MCF 10A (cell line): ENCODE results near the gene WDCP. TPM values are rescaled to one million over a fixed set of nuclear protein-coding genes. Genes with fewer than 3 reads are reported as not detected.

Experiments used
- BruUV-seq: library from RNA; stranded (reverse); fragments of 400-500 nt; replicated peaks from 2 replicates; lab custom pipeline; 2021; lab: Mats Ljungman, UMichigan
- CTCF ChIA-PET: fragments of 300-600 bp; sonication (Branson Sonifier 250); formaldehyde crosslinking; extraction: SDS; loops from one replicate; lab custom pipeline; 2021; ENCODE audit warnings: antibody characterized with exemption, inconsistent platforms; lab: Yijun Ruan, JAX
- POLR2A ChIA-PET: fragments of 300-600, 350-650 bp; sonication (Branson Sonifier 250); formaldehyde crosslinking; extraction: SDS; loops from one replicate; lab custom pipeline; 2020; ENCODE audit warnings: antibody characterized with exemption, inconsistent platforms; lab: Yijun Ruan, JAX
- DNase-seq: peaks from one replicate; pipeline ENCODE4 v3.0.0-alpha.2; 2018; ENCODE audit not compliant: unreplicated experiment
- H3K27ac Mint-ChIP-seq: one replicate; pipeline ENCODE4 v1.8.0; 2022; ENCODE audit warnings: mild to moderate bottlenecking, low read depth, mixed read lengths; ENCODE audit not compliant: unreplicated experiment
- H3K27me3 Mint-ChIP-seq: one replicate; pipeline ENCODE4 v1.8.0; 2022; ENCODE audit warnings: mixed read lengths; ENCODE audit not compliant: insufficient read depth, unreplicated experiment
- H3K36me3 Mint-ChIP-seq: one replicate; pipeline ENCODE4 v1.8.0; 2022; ENCODE audit warnings: mild to moderate bottlenecking, moderate library complexity, mixed read lengths; ENCODE audit not compliant: insufficient read depth, unreplicated experiment
- H3K4me1 Mint-ChIP-seq: one replicate; pipeline ENCODE4 v1.8.0; 2022; ENCODE audit warnings: mixed read lengths; ENCODE audit not compliant: insufficient read depth, unreplicated experiment
- H3K4me3 Mint-ChIP-seq: one replicate; pipeline ENCODE4 v1.8.0; 2022; ENCODE audit warnings: mild to moderate bottlenecking, moderate library complexity, mixed read lengths; ENCODE audit not compliant: unreplicated experiment
- H3K9me3 Mint-ChIP-seq: one replicate; pipeline ENCODE4 v1.8.0; 2022; ENCODE audit warnings: mixed read lengths; ENCODE audit not compliant: unreplicated experiment
- CTCF ChIP-seq: fragments of 200-600 bp; IDR thresholded peaks from one replicate; pipeline ENCODE4 v1.8.0; 2022; ENCODE audit warnings: antibody characterized with exemption, mild to moderate bottlenecking; ENCODE audit not compliant: unreplicated experiment
- intact Hi-C: fragments of 100-400 bp; cut with micrococcal nuclease; formaldehyde crosslinking; loops from 2 replicates; pipeline ENCODE4 v1.14.1; 2022
- total RNA-seq: library from RNA; stranded (reverse); gene quantifications from 2 replicates; pipeline ENCODE4 v1.2.3, GENCODE V29; 2022

The WDCP gene
- total RNA-seq, 1 experiment from 2014 or later = 11.2 TPM

- Mint-ChIP-seq H3K27me3 (no peaks in the 10 kb centered on the region), H3K4me1 (peaks cover 17% of the 10 kb centered on the region), H3K36me3 (peaks cover 5% of the 10 kb centered on the region), H3K9me3 (no peaks in the 10 kb centered on the region), H3K4me3 (no peak overlapping the region), H3K27ac (no peak overlapping the region)
- DNase-seq = no peak
- POLR2A ChIA-PET = interaction anchor here (0.7 to 2.8 kb wide), 7 partner anchors 24 to 162 kb away, joined by 3 to 22 read pairs (median 3); partner anchors contain the start of genes ATAD2B, SF3B6 and TP53I3
- CTCF ChIA-PET = interaction anchor here (0.6 to 0.9 kb wide), 2 partner anchors 9 to 123 kb away, joined by 3 read pairs; no protein-coding TSS in a partner anchor
- no peak for TF ChIP-seq CTCF
- no TSS peak for BruUV-seq
- intact Hi-C loops = no loop called here
Measured at GRCh38 chr2:24050041-24050979, 3.1 kb upstream of the WDCP start.

GRCh38 chr2:24049485-24050021 lies 2.4 kb upstream of the WDCP start, which contains the start of gene FKBP1B:
Gene FKBP1B (plus strand): TSS chr2:24049741. CDS start chr2:24049850, 109 bp downstream.
- ChIA-PET CTCF (interaction anchor here (0.6 to 0.9 kb wide), 2 partner anchors 101 to 122 kb away, joined by 3 read pairs; no protein-coding TSS in a partner anchor), POLR2A (interaction anchor here (0.8 to 2.8 kb wide), 12 partner anchors 8 to 124 kb away, joined by 3 to 22 read pairs (median 4); partner anchors contain the start of genes ATAD2B, SF3B6 and TP53I3)
- Mint-ChIP-seq H3K27me3 (no peaks in the 10 kb centered on the region), H3K36me3 (peaks cover 5% of the 10 kb centered on the region), H3K9me3 (no peaks in the 10 kb centered on the region), H3K4me1 (peaks cover 24% of the 10 kb centered on the region), H3K27ac (no peak within 1 kb of the TSS), H3K4me3 (no peak within 1 kb of the TSS)
- intact Hi-C loops = no loop called here
- TF ChIP-seq CTCF = no peak
- peak; percentile 48 for DNase-seq
- no TSS peak for BruUV-seq

- no peaks in the 10 kb centered on the region for H3K9me3 Mint-ChIP-seq
- BruUV-seq = no TSS peak
- CTCF ChIA-PET = interaction anchor here (0.6 kb wide), 1 partner anchor 100 kb away, joined by 3 read pairs; no protein-coding TSS in a partner anchor
- no peaks in the 10 kb centered on the region for H3K27me3 Mint-ChIP-seq
- H3K4me3 Mint-ChIP-seq = no peak overlapping the region
- intact Hi-C loops = no loop called here
- POLR2A ChIA-PET = interaction anchor here (0.8 to 2.4 kb wide), 10 partner anchors 9 to 123 kb away, joined by 3 to 16 read pairs (median 4); partner anchors contain the start of genes ATAD2B, SF3B6 and TP53I3
- H3K4me1 Mint-ChIP-seq = peaks cover 24% of the 10 kb centered on the region
- H3K27ac Mint-ChIP-seq = no peak overlapping the region
- no peak for TF ChIP-seq CTCF
- DNase-seq = peak; percentile 22
- peaks cover 5% of the 10 kb centered on the region for H3K36me3 Mint-ChIP-seq
Measured at GRCh38 chr2:24048769-24049484, 1.7 kb upstream of the WDCP start.
